Stomach (tissue), 4 donors: ENCODE data around the gene FCN1.

Source experiments
- EP300 ChIP-seq: sonication (generic); formaldehyde crosslinking; IDR thresholded peaks from one replicate; pipeline ENCODE4 v1.6.1; 2017; ENCODE audit warnings: antibody characterized with exemption
- POLR2A ChIP-seq, 4 donors: fragments of 450-650 bp; IDR thresholded peaks; one replicate each; pipeline ENCODE4 v1.6.1; 2016; ENCODE audit warnings: antibody characterized with exemption in 4 of 4, control low read depth in 2 of 4, mild to moderate bottlenecking in 1 of 4, moderate library complexity in 1 of 4
- POLR2AphosphoS5 ChIP-seq, 3 donors: sonication (generic); formaldehyde crosslinking; IDR thresholded peaks; one replicate each; pipeline ENCODE4 v1.6.1; 2016; ENCODE audit warnings: antibody characterized with exemption in 3 of 3
- TF ChIP-seq, protein P1 (sequence below), 7 experiments: fragments of 450-650 bp in 4 of 7; fragments of 200-600 bp in 3 of 7; sonication (generic) in 3 of 7; IDR thresholded peaks; one replicate each; pipeline ENCODE4 v1.5.1; 2016 to 2019; ENCODE audit warnings: antibody characterized with exemption in 7 of 7, control low read depth in 2 of 7, mild to moderate bottlenecking in 1 of 7

DNA sequence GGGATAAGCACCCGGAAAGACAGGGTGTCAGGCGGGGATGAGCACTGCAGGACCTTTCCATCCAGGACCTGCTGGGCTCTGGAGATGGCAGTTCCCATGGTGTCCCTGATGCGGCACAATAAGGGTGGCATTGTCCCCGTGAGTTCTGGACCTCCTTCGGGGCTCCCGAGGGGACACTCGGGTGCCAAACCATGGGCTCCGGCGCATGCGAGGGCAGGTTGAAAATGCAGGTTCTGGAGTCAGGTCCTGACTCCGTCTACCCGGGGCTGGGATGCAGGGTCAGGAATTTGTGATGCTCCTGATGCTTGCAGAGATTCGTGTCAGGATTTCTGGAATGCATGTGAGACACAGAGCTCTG lies 36.4 kb downstream of the FCN1 start:
- no peak for TF ChIP-seq POLR2A (IDR thresholded peaks at IDR 0.05)
- TF ChIP-seq, protein P1, sequence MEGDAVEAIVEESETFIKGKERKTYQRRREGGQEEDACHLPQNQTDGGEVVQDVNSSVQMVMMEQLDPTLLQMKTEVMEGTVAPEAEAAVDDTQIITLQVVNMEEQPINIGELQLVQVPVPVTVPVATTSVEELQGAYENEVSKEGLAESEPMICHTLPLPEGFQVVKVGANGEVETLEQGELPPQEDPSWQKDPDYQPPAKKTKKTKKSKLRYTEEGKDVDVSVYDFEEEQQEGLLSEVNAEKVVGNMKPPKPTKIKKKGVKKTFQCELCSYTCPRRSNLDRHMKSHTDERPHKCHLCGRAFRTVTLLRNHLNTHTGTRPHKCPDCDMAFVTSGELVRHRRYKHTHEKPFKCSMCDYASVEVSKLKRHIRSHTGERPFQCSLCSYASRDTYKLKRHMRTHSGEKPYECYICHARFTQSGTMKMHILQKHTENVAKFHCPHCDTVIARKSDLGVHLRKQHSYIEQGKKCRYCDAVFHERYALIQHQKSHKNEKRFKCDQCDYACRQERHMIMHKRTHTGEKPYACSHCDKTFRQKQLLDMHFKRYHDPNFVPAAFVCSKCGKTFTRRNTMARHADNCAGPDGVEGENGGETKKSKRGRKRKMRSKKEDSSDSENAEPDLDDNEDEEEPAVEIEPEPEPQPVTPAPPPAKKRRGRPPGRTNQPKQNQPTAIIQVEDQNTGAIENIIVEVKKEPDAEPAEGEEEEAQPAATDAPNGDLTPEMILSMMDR (IDR thresholded peaks at IDR 0.05): no peak
- TF ChIP-seq EP300: no peak
- TF ChIP-seq POLR2AphosphoS5 (IDR thresholded peaks at IDR 0.05): no peak
